Osteocyte (in vitro differentiated cells): Measurements from ENCODE around the gene CSH1. TPM values are rescaled to one million over a fixed set of nuclear protein-coding genes. Genes with fewer than 3 reads are reported as not detected.

Experiments used
- DNase-seq: peaks from one replicate; pipeline ENCODE4 v3.0.0; 2021; ENCODE audit warnings: mixed read lengths; ENCODE audit not compliant: unreplicated experiment; ENCODE audit errors: extremely low spot score
- H3K27ac Mint-ChIP-seq: one replicate; pipeline ENCODE4 v1.8.0; 2021; ENCODE audit warnings: mild to moderate bottlenecking, mixed read lengths; ENCODE audit not compliant: unreplicated experiment
- H3K27me3 Mint-ChIP-seq: one replicate; pipeline ENCODE4 v1.8.0; 2021; ENCODE audit warnings: mixed read lengths; ENCODE audit not compliant: unreplicated experiment
- H3K36me3 Mint-ChIP-seq: one replicate; pipeline ENCODE4 v1.8.0; 2021; ENCODE audit warnings: mixed read lengths; ENCODE audit not compliant: unreplicated experiment
- H3K4me1 Mint-ChIP-seq: one replicate; pipeline ENCODE4 v1.8.0; 2021; ENCODE audit warnings: mixed read lengths; ENCODE audit not compliant: unreplicated experiment
- H3K4me3 Mint-ChIP-seq: one replicate; pipeline ENCODE4 v1.8.0; 2021; ENCODE audit warnings: mild to moderate bottlenecking, moderate library complexity, mixed read lengths; ENCODE audit not compliant: unreplicated experiment
- H3K9me3 Mint-ChIP-seq: one replicate; pipeline ENCODE4 v1.8.0; 2021; ENCODE audit warnings: mixed read lengths; ENCODE audit not compliant: unreplicated experiment
- total RNA-seq: library from RNA; stranded (reverse); gene quantifications from 2 replicates; pipeline ENCODE4 v1.2.1, GENCODE V29; 2021
- TF ChIP-seq, protein P1 (sequence below): fragments of 200-600 bp; sonication (generic); IDR thresholded peaks from 2 replicates; pipeline ENCODE4 v1.5.0; 2021; ENCODE audit warnings: antibody characterized with exemption, mild to moderate bottlenecking, moderate library complexity

The CSH1 gene
- total RNA-seq, 1 donor from 2014 or later = not detected

DNA sequence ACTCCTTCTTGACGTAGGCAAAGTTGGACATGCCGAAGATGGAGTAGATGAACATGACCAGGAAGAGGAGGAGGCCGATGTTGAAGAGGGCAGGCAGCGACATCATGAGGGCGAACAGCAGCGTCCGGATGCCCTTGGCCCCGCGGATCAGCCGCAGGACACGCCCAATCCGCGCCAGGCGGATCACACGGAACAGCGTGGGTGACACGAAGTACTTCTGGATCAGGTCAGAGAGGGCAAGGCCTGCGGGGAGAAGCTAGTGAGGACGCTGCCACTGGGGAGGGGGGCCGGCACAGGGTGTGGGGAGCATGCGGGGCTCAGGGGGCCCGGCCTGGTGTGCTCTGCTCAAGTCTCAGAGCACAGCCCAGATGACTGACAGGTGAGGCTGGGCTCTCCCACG, 45.4 kb upstream of the CSH1 start:
- H3K27ac Mint-ChIP-seq = no peak overlapping the region
- no peaks in the 10 kb centered on the region for H3K9me3 Mint-ChIP-seq
- no peak overlapping the region for H3K4me3 Mint-ChIP-seq
- TF ChIP-seq, protein P1, sequence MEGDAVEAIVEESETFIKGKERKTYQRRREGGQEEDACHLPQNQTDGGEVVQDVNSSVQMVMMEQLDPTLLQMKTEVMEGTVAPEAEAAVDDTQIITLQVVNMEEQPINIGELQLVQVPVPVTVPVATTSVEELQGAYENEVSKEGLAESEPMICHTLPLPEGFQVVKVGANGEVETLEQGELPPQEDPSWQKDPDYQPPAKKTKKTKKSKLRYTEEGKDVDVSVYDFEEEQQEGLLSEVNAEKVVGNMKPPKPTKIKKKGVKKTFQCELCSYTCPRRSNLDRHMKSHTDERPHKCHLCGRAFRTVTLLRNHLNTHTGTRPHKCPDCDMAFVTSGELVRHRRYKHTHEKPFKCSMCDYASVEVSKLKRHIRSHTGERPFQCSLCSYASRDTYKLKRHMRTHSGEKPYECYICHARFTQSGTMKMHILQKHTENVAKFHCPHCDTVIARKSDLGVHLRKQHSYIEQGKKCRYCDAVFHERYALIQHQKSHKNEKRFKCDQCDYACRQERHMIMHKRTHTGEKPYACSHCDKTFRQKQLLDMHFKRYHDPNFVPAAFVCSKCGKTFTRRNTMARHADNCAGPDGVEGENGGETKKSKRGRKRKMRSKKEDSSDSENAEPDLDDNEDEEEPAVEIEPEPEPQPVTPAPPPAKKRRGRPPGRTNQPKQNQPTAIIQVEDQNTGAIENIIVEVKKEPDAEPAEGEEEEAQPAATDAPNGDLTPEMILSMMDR = no peak
- H3K36me3 Mint-ChIP-seq = no peaks in the 10 kb centered on the region
- no peaks in the 10 kb centered on the region for H3K27me3 Mint-ChIP-seq
- H3K4me1 Mint-ChIP-seq = no peaks in the 10 kb centered on the region
- no peak for DNase-seq

DNA sequence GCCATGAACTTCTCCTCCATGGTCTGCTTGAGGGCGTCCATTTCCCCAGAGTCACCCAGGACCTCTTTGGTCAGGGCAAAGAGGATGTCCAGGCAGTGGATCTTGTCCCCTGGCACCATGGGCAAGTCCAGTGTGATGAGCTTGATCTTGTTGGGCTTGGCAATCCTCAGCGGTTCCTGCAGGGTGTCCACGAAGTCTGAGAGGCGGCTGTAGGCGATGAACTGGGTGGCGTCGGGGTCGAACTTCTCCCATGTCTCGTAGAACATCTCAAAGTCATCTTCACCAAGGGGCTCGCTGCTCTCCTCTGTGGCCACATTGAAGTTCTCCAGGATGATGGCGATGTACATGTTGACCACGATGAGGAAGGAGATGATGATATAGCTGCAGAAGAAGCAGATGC, 44.8 kb upstream of the CSH1 start:
- Mint-ChIP-seq H3K27ac (no peak overlapping the region), H3K4me1 (no peaks in the 10 kb centered on the region), H3K9me3 (no peaks in the 10 kb centered on the region), H3K36me3 (no peaks in the 10 kb centered on the region), H3K27me3 (peaks cover 3% of the 10 kb centered on the region), H3K4me3 (no peak overlapping the region)
- TF ChIP-seq, protein P1 = no peak
- no peak for DNase-seq

DNA sequence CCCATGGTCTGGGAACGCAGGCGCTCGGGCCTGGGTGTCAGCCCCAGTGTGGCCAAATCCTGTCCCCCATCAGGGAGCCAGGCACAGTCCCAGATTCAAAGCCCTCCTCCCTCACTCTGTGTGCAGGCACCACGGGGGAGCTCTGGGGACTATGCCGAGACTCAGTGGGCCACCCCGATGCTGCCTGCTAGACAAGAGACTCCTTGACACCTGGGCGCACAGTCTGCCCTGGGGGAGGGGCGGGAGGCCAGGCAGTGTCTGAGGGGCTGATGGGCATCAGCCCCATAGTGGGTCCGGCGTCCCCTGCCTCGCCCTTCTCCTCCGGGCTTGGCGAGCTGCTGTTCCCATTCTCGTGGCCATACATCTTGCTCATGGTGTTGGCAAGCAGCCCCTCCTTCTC, 44.2 kb upstream of the CSH1 start:
- Mint-ChIP-seq H3K27ac (no peak overlapping the region), H3K4me1 (no peaks in the 10 kb centered on the region), H3K27me3 (peaks cover 7% of the 10 kb centered on the region), H3K4me3 (no peak overlapping the region), H3K36me3 (no peaks in the 10 kb centered on the region), H3K9me3 (no peaks in the 10 kb centered on the region)
- TF ChIP-seq, protein P1 = no peak
- no peak for DNase-seq

DNA sequence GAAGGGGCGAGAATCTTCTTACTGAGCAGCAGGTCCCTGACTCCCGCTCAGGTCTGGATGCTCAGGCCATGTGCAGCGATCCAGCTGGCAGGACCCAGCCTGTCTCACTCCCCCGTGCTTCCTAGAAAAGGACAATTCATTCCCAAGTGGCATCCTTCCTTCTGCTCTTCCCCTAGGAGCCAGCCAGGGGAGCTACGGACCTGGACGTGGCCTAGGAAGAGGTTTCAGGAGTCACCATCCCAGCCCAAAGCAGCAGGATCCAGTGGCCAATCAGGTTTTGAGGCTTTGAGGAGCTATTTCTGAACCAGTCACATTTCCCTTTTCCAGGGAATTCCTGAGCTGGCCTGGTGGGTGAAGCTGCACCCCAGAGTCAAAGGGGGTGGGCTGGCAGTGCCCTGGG, 43.5 kb upstream of the CSH1 start:
- TF ChIP-seq, protein P1 = no peak
- Mint-ChIP-seq H3K9me3 (no peaks in the 10 kb centered on the region), H3K27ac (no peak overlapping the region), H3K4me3 (no peak overlapping the region), H3K36me3 (no peaks in the 10 kb centered on the region), H3K27me3 (peaks cover 14% of the 10 kb centered on the region), H3K4me1 (no peaks in the 10 kb centered on the region)
- DNase-seq = no peak

DNA sequence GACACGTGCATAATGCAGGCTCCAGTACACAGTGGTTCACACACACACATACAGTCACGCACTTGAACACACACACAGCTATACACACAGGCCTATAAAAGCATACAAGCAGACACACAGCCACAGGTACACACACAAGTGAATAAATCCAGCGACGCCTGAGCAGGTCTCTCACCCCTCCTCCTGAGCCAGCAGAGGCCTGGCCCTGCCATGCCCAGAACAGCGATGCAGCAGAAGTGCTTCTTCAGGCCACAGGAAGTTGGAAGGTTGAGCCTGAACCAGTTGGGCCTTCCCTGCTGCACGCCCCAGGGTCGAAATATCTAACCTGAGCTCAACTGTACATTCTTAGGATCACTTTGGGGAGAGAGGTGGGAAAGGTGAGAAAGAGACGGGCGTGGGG, 43.0 kb upstream of the CSH1 start:
- no peak for DNase-seq
- no peaks in the 10 kb centered on the region for H3K36me3 Mint-ChIP-seq
- no peaks in the 10 kb centered on the region for H3K4me1 Mint-ChIP-seq
- peaks cover 16% of the 10 kb centered on the region for H3K27me3 Mint-ChIP-seq
- no peak overlapping the region for H3K4me3 Mint-ChIP-seq
- no peaks in the 10 kb centered on the region for H3K9me3 Mint-ChIP-seq
- TF ChIP-seq, protein P1 = no peak
- H3K27ac Mint-ChIP-seq = no peak overlapping the region
